SK-N-SH treated with all-trans-retinoic acid at 6 μM for 48 hours (cell line): Measurements from ENCODE around the gene ZFHX3.

Experiments used
- BACH2 ChIP-seq: fragments of 250-450 bp; sonication (Bioruptor Pico); IDR thresholded peaks from 2 replicates; pipeline ENCODE4 v1.9.0; 2021; ENCODE audit warnings: mild to moderate bottlenecking, borderline replicate concordance
- OSR1 ChIP-seq: fragments of 250-450 bp; sonication (Bioruptor Pico); IDR thresholded peaks from 2 replicates; pipeline ENCODE4 v1.8.0; 2022; ENCODE audit warnings: moderate library complexity, mild to moderate bottlenecking, inconsistent platforms
- PATZ1 ChIP-seq: fragments of 250-450 bp; sonication (Bioruptor Pico); IDR thresholded peaks from 2 replicates; pipeline ENCODE4 v1.8.0; 2020; ENCODE audit warnings: mild to moderate bottlenecking, moderate library complexity, borderline replicate concordance
- ZFP3 ChIP-seq: fragments of 250-450 bp; sonication (Bioruptor Pico); IDR thresholded peaks from 2 replicates; pipeline ENCODE4 v1.5.0; 2020; ENCODE audit warnings: mild to moderate bottlenecking, moderate library complexity
- ZFP30 ChIP-seq: fragments of 450-650 bp; formaldehyde crosslinking; IDR thresholded peaks from 2 replicates; pipeline ENCODE4 v1.5.0; 2022; ENCODE audit warnings: mild to moderate bottlenecking, moderate library complexity
- TF ChIP-seq, protein P1 (sequence below): fragments of 250-450 bp; sonication (Bioruptor Pico); IDR thresholded peaks from 2 replicates; pipeline ENCODE4 v1.5.1; 2021; ENCODE audit warnings: mild to moderate bottlenecking, moderate library complexity

DNA sequence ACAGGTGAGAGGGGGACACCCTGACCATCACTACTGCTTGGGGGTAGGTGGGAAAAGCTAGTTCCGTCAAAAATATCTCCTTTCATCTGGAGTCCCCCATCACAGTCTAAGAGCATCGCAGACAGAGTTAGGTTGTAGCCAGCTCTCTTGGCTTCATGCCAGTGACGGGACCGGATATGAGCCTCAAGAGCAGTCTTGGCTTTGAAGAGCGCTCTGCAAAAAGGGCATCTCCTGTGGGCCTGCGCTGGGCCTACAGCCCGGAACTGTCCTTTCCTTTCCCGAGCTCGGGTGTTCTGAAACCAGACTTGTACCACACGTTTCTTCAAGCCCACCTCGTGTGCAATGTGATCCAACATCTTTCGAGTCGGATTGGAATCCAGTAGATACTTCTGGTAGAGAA, 253.6 kb downstream of the ZFHX3 start:
- TF ChIP-seq PATZ1 (CRISPR knock-in tag) (no peak), OSR1 (CRISPR knock-in tag) (no peak), BACH2 (CRISPR knock-in tag) (no peak), ZFP30 (CRISPR knock-in tag) (no peak), ZFP3 (CRISPR knock-in tag) (no peak)
- TF ChIP-seq, protein P1, sequence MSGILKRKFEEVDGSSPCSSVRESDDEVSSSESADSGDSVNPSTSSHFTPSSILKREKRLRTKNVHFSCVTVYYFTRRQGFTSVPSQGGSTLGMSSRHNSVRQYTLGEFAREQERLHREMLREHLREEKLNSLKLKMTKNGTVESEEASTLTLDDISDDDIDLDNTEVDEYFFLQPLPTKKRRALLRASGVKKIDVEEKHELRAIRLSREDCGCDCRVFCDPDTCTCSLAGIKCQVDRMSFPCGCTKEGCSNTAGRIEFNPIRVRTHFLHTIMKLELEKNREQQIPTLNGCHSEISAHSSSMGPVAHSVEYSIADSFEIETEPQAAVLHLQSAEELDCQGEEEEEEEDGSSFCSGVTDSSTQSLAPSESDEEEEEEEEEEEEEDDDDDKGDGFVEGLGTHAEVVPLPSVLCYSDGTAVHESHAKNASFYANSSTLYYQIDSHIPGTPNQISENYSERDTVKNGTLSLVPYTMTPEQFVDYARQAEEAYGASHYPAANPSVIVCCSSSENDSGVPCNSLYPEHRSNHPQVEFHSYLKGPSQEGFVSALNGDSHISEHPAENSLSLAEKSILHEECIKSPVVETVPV = no peak
